ENCODE results near the gene WDR93.

Gene WDR93

GRCh38 chr15:89662893-89663626 is 27.6 kb upstream of the WDR93 start:
- DNase-seq (ENCODE audit: low read depth in 2 of 2), result no peak

GRCh38 chr15:89664441-89665350 is 25.9 kb upstream of the WDR93 start:
- DNase-seq (ENCODE audit: low read depth in 2 of 2), result no peak

GRCh38 chr15:89665449-89666181 is 25.0 kb upstream of the WDR93 start:
- no peak for DNase-seq (ENCODE audit: low read depth in 2 of 2)

GRCh38 chr15:89666184-89666857 is 24.3 kb upstream of the WDR93 start:
- no peak for DNase-seq (ENCODE audit: low read depth in 2 of 2)

- DNase-seq (ENCODE audit: low read depth in 2 of 2), result no peak
Observed at GRCh38 chr15:89666858-89667705, 23.5 kb upstream of the WDR93 start.

- no peak for DNase-seq (ENCODE audit: low read depth in 2 of 2)
Observed at GRCh38 chr15:89667706-89667960, 23.0 kb upstream of the WDR93 start.

- DNase-seq (ENCODE audit: low read depth in 2 of 2), result no peak
Observed at GRCh38 chr15:89668171-89668570, 22.4 kb upstream of the WDR93 start.

GRCh38 chr15:89669309-89669865 is 21.2 kb upstream of the WDR93 start:
- DNase-seq (ENCODE audit: low read depth in 2 of 2), result no peak

GRCh38 chr15:89669941-89670340 is 20.7 kb upstream of the WDR93 start:
- no peak for DNase-seq (ENCODE audit: low read depth in 2 of 2)

- DNase-seq (ENCODE audit: low read depth in 2 of 2), result no peak
Observed at GRCh38 chr15:89670971-89671560, 19.5 kb upstream of the WDR93 start.

GRCh38 chr15:89671687-89672086 is 18.9 kb upstream of the WDR93 start:
- DNase-seq (ENCODE audit: low read depth in 2 of 2), result no peak

GRCh38 chr15:89672221-89673164 is 18.1 kb upstream of the WDR93 start:
- no peak for DNase-seq (ENCODE audit: low read depth in 2 of 2)

GRCh38 chr15:89673165-89673512 is 17.5 kb upstream of the WDR93 start:
- no peak for DNase-seq (ENCODE audit: low read depth in 2 of 2)

- no peak for DNase-seq (ENCODE audit: low read depth in 2 of 2)
Observed at GRCh38 chr15:89674526-89674925, 16.1 kb upstream of the WDR93 start.

- DNase-seq (ENCODE audit: low read depth in 2 of 2), result no peak
Observed at GRCh38 chr15:89675606-89676005, 15.0 kb upstream of the WDR93 start.

GRCh38 chr15:89677381-89677780 is 13.2 kb upstream of the WDR93 start:
- DNase-seq (ENCODE audit: low read depth in 2 of 2), result no peak

GRCh38 chr15:89679212-89679611 is 11.4 kb upstream of the WDR93 start, which contains the start of gene PLIN1:
Gene PLIN1 (minus strand): TSS chr15:89679367. CDS start chr15:89677489, 1,878 bp downstream.
- no peak for DNase-seq (ENCODE audit: low read depth in 2 of 2)

- no peak for DNase-seq (ENCODE audit: low read depth in 2 of 2)
Observed at GRCh38 chr15:89680282-89680873, 10.2 kb upstream of the WDR93 start.

GRCh38 chr15:89681146-89681545 is 9.5 kb upstream of the WDR93 start:
- DNase-seq (ENCODE audit: low read depth in 2 of 2), result no peak
